PC-9 (cell line): ENCODE results near the gene CAPN1.
"Not testable (repeated sequence)": the region's sequence is repeated elsewhere in the genome, so short reads cannot be mapped to it uniquely, and the experiment has no call there.

Experiments
- EZH2 ChIP-seq: fragments of 200-600 bp; sonication (generic); IDR thresholded peaks from 2 replicates; pipeline ENCODE4 v1.8.0; 2017; ENCODE audit warnings: antibody characterized with exemption, low read depth
- TF ChIP-seq, protein P1 (sequence below): fragments of 200-600 bp; sonication (generic); conservative IDR thresholded peaks from 2 replicates; pipeline ENCODE4 v1.6.1; 2017; ENCODE audit warnings: mixed run types, antibody characterized with exemption, mild to moderate bottlenecking, moderate library complexity

DNA sequence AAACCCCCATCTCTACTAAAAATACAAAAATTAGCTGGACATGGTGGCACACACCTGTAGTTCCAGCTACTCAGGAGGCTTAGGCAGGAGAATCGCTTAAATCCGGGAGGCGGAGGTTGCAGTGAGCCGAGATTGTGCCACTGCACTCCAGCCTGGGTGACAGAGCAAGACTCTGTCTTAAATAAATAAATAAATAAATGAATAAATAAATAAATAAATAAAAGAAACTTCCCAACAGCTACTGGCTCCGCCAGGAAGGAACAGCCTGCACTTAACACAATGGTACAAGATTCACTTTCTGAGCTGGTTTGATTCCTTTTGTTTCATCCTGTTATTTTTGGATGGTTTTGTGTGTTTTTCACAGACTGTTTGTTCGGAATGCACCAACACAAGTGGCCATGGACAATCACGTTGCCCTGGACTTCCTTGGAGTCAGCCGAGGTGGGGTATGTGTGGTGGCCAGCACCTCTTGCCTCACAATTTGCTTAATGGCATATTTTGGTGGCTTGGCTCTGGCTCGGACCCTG, 66.5 kb downstream of the CAPN1 start:
- TF ChIP-seq, protein P1, sequence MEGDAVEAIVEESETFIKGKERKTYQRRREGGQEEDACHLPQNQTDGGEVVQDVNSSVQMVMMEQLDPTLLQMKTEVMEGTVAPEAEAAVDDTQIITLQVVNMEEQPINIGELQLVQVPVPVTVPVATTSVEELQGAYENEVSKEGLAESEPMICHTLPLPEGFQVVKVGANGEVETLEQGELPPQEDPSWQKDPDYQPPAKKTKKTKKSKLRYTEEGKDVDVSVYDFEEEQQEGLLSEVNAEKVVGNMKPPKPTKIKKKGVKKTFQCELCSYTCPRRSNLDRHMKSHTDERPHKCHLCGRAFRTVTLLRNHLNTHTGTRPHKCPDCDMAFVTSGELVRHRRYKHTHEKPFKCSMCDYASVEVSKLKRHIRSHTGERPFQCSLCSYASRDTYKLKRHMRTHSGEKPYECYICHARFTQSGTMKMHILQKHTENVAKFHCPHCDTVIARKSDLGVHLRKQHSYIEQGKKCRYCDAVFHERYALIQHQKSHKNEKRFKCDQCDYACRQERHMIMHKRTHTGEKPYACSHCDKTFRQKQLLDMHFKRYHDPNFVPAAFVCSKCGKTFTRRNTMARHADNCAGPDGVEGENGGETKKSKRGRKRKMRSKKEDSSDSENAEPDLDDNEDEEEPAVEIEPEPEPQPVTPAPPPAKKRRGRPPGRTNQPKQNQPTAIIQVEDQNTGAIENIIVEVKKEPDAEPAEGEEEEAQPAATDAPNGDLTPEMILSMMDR, result not testable (repeated sequence)
- TF ChIP-seq EZH2, result not testable (repeated sequence)
